NCI-H748 (cell line): ENCODE results near the gene PARD3.
A peak's percentile ranks its signal among the peaks of the same experiment; 100 is the strongest.

ENCODE experiments used
- DNase-seq: peaks from one replicate; lab custom pipeline; 2025; ENCODE audit not compliant: unreplicated experiment; lab: John Stamatoyannopoulos, UW

The PARD3 gene

GRCh38 chr10:34126371-34127151 is 688.5 kb downstream of the PARD3 start:
- DNase-seq = no peak

- DNase-seq = no peak
Observed at GRCh38 chr10:34125702-34126101, 689.4 kb downstream of the PARD3 start.

- DNase-seq = peak; percentile 29
Observed at GRCh38 chr10:34124522-34125035, 690.5 kb downstream of the PARD3 start.

GRCh38 chr10:34121781-34122622 is 693.1 kb downstream of the PARD3 start:
- DNase-seq = peak; percentile 60

GRCh38 chr10:34121125-34121753 is 693.9 kb downstream of the PARD3 start:
- no peak for DNase-seq

- DNase-seq = no peak
Observed at GRCh38 chr10:34119456-34119855, 695.6 kb downstream of the PARD3 start.

- no peak for DNase-seq
Observed at GRCh38 chr10:34116681-34117271, 698.3 kb downstream of the PARD3 start.

- DNase-seq = peak; percentile 27
Observed at GRCh38 chr10:34116220-34116641, 698.9 kb downstream of the PARD3 start.

- no peak for DNase-seq
Observed at GRCh38 chr10:34114914-34115313, 700.2 kb downstream of the PARD3 start.

GRCh38 chr10:34113504-34114225 is 701.4 kb downstream of the PARD3 start:
- peak; percentile 1 for DNase-seq

GRCh38 chr10:34112171-34112782 is 702.8 kb downstream of the PARD3 start:
- no peak for DNase-seq

- no peak for DNase-seq
Observed at GRCh38 chr10:34111179-34111578, 703.9 kb downstream of the PARD3 start.

- DNase-seq = peak; percentile 47
Observed at GRCh38 chr10:34109952-34110702, 705.0 kb downstream of the PARD3 start.

GRCh38 chr10:34109495-34109894 is 705.6 kb downstream of the PARD3 start:
- no peak for DNase-seq

GRCh38 chr10:34107626-34108516 is 707.2 kb downstream of the PARD3 start:
- no peak for DNase-seq

- no peak for DNase-seq
Observed at GRCh38 chr10:34106356-34106885, 708.7 kb downstream of the PARD3 start.

- no peak for DNase-seq
Observed at GRCh38 chr10:34104829-34105572, 710.1 kb downstream of the PARD3 start.
